ENCODE results near the gene EMC8.
"Not testable (repeated sequence)": the region's sequence is repeated elsewhere in the genome, so short reads cannot be mapped to it uniquely, and the experiment has no call there.

The EMC8 gene

GRCh38 chr16:85812031-85812807 lies 12.9 kb upstream of the EMC8 start:
- no peak for DNase-seq

DNA sequence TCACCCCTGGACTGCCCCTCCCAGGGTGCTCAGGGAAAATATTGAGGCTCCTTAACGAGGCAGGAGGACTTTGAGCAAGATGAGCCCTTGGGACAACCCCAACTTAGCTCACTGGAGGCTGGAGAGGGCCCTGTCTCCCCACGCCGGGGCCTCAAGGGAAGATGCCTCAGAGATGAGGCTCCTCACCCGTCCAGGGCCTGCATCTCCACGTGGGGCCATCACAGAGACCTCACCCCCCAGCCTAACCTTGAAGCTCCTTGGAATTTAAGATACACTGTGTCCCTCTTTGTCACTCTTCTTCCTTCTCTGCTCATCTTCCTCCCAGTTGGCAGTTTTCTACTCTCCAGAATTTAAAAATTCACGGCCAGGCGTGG lies 11.4 kb upstream of the EMC8 start:
- no peak for DNase-seq

DNA sequence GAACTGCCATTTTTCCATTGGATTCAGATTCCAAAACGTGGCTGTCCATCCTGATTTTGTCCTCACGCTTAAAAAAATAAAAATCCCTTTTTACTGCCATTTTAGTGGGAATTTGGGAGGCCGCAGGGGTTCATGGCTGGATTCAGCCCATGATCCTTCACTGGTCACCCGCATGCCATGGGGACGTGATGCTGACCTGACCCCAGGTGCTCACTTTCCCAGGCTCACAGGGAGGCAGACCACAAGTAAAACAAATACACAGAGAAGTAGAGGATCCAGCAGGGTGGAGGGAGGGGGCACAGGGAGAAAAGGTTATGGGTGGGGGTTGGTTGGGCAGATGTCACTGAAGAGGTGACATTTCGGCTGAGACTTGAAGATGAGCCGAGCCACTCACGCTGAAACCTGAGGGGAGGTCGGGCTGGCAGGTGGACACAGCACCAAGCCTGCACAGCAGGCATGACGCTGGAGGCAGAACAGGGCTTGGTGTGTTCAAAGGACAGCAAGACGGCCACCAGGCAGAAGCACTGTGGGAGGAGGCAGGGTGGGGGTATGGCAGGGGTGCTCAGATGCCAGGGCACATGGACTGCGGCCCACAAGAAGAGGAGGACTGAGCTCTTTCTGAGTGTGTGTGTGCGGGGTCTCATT lies 10.9 kb upstream of the EMC8 start:
- no peak for DNase-seq

DNA sequence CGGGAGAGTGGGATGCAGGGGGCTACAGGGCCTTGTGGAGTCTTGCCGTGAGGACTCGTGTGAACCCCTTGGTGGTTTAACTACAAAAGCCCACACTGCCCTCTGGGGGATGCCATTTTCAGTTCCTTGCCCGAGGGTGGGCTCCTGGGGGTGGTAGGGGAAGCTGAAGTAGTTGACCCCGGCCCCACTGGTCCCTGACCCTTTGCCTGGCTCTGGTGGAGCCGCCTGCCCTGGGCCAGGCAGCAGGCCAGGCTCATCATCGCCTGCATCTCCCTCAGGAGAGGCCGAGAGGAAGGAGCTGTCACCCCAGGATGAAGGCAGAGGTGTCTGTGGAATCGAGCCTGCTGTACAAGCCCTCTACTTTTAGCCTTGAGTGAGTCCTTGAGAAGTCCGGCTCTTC lies 10.3 kb upstream of the EMC8 start:
- DNase-seq, result no peak

GRCh38 chr16:85808926-85809325 lies 9.6 kb upstream of the EMC8 start:
- no peak for DNase-seq

GRCh38 chr16:85808104-85808503 lies 8.8 kb upstream of the EMC8 start:
- DNase-seq, result not testable (repeated sequence)

DNA sequence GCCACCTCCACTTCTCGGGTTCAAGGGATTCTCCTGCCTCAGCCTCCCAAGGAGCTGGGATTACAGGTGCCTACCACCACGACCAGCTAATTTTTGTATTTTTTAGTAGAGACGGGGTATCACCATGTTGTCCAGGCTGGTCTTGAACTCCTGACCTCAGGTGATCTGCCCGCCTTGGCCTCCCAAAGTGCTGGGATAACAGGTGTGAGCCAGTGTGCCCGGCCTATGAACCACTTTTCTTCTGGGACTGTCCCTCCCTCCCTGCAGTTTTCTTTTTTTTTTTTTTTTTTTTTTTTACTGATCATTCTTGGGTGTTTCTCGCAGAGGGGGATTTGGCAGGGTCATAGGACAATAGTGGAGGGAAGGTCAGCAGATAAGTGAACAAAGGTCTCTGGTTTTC lies 8.0 kb upstream of the EMC8 start:
- not testable (repeated sequence) for DNase-seq

GRCh38 chr16:85806539-85806938 lies 7.2 kb upstream of the EMC8 start:
- no peak for DNase-seq

- no peak for DNase-seq
These were observed 6.2 kb upstream of the EMC8 start for GRCh38 chr16:85805442-85806045.

GRCh38 chr16:85803570-85803969 lies 4.2 kb upstream of the EMC8 start:
- DNase-seq, result no peak

- DNase-seq, result no peak
These were observed 951 bp upstream of the EMC8 start for GRCh38 chr16:85800321-85800669.

DNA sequence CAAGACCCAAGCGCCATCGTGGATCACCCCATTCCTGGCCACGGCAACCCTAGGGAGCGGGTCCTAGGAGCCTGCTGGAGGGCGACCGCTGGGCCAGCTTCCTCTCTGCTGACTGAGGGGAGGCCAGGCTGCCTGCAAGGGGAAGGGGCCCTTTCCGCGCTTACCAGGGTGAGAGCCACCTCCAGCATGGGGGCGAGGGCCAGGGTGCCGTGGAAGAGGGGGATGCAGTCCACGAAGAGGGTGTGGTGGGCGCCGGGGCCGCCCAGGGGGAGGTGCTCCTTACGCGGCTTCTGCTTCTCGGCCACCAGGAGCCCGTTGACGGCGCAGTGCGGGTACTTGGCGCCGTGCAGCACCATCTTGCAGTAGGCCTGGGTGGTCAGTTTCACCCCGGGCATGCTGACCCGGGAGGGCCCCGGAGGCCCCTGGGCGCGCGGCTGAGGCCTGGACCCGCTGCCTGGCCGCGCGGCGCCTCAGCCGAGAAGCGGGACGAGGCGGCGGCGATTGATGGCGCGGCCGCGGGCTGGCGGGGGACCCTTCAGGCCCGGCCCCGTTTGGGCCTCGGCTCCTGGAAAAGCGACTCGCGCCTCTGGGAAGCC lies 345 bp downstream of the EMC8 start:
- peak; percentile 47 for DNase-seq

GRCh38 chr16:85798283-85798776 lies 1.0 kb downstream of the EMC8 start:
- DNase-seq, result no peak

GRCh38 chr16:85796599-85796998 lies 2.7 kb downstream of the EMC8 start:
- no peak for DNase-seq

DNA sequence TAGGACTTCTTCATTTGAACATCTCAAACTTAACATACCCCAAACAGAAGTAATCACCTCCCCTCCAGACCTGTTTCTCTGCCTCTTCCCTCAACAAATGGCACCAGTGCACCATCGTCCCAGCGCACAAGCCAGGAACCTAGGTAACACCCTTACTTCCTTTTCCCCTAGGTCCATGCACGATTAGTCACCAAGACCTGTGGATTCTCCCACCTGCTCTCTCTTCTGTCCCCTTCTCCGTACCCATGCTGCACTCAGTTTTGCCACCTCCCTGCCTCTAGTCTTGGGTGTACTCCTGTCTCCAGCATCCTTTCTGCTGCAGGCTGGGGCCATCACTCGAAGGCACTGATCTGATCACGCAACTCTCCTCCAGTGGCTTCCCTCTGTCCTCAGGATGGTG lies 3.2 kb downstream of the EMC8 start:
- DNase-seq, result no peak

DNA sequence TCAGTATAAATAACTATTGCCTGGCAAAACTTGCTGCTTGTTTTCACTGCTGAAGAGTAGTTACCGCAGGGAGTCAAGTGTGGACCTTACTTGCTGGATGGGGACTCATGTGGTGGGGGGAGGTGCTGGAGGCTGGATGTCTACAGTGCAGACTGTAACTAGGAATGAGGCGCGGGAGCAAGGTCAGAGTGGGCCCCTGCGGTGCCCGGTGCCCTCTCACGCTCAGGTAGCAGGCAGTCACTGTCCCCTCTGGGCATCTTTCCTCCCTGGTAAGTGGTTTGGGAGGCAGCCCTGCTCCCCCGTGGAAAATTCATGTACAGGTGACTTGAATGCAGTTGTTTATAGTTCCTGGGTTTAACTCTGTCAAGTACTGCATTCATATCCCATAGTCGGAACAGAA lies 4.6 kb downstream of the EMC8 start:
- no peak for DNase-seq

DNA sequence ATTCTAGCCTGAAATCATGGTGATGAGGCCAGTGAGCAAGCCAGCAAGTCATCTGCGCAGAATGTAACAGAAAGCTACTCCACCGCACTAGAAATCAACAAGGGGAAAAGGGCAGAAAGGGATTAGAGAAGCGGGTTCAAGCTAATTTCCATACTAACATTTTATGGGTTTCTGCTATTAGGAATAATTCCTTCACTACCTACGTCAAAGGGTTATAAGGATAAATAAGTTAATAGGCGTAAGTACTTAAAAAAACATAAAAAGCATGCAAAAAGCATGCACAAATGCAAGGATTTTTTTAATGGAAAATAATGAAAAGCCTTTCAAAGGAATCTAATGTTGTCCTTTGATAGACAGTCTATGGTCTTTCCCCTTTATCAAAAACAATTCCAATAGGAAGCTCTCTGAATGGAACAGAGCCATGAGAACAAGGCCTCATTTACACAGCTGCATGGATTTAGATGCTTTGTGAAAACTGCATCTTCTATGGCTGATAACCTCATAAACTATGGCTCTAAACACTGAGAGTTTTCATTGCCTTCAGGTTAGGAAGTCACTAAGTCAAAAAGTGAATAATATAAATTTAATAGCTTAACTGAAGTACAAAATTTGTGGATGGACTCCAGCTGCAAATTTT lies 5.6 kb downstream of the EMC8 start:
- DNase-seq, result no peak

DNA sequence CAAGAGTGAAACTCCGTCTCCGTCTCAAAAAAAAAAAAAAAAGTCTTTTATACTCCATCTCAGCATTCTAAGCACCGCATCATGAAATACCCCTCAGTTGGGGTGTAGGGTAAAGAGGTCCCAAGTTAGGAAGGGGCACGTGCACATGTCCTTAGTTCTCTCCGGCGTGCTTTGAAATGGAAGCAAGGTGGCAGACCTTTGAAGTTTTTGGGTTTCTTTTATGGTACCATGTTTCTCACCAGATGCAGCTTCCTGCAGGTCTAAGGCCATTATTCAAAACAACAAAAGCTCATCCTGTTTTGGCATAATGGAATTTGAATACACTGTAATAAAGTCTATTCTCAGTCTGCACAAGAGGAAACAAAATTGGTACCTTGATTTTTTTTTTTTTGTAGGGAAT lies 9.6 kb downstream of the EMC8 start:
- DNase-seq, result no peak

GRCh38 chr16:85788819-85789218 lies 10.5 kb downstream of the EMC8 start:
- no peak for DNase-seq

DNA sequence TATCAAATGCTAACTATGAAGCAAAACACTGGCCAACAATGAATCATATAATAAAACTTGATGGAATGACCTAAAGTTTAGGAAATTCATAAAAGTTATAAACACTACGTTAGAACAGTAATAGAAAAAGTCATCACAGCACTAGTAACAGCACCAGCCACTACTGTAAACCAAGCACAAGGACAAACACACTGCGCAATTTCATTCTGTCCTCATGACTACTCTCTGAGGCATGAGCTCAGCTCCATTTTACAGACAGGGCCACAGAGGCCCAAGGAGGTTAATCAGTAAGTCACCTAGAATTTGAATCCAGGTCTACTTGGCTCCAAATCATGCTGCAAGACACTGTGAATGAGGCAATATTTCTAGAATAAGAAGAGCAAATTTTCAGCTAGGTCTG lies 13.4 kb downstream of the EMC8 start:
- no peak for DNase-seq

- DNase-seq, result no peak
These were observed 14.5 kb downstream of the EMC8 start for GRCh38 chr16:85784813-85785212.

DNA sequence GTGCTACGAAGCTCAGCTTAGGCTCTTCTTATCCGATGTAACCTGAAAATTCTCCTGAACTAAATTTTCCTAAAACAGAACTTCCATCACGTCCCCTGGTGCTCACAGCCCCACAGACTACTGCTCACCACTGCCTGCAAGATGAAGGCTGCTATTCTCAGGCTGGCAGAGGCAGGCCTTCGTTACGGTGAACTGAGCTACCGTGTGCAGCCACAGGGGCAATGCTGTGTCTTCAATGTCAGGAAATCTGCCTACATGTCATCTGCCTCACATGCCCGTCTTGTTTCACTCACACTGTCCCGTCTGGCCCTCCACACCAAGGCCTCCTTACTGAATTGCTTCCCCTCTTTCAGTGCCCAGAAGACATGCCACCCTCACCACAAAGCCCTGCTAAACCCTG lies 15.9 kb downstream of the EMC8 start:
- no peak for DNase-seq

DNA sequence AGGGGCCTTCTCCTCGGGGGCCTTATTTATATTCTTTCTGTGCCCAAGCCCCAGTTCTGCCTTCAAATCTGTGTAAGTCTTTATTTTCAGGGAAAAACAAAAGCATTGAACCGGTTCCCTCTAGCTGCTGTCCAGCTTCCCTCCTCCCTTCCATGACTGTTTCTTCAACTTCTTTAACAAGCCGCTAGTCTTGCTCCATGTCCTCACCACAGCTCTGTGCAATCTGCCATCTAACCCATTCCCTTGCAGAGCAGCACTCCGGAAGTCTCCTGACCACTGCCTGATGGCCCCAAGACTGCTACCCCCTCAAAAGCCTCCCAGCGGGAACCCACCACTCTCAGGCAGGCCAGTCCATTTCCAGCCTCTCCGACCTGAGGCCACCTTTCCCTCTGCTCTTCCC lies 16.9 kb downstream of the EMC8 start:
- no peak for DNase-seq

Data from left hindlimb (tissue), 1 donor.